Lower leg skin (tissue), 4 donors: ENCODE data around the gene PATL2. TPM values are rescaled to one million over a fixed set of nuclear protein-coding genes. Genes with fewer than 3 reads are reported as not detected.
"Not testable (repeated sequence)": the region's sequence is repeated elsewhere in the genome, so short reads cannot be mapped to it uniquely, and the experiment has no call there.

Experiments used
- DNase-seq, 2 donors: peaks; one replicate each; pipeline ENCODE4 v3.0.0-alpha.2; 2019; ENCODE audit warnings: low spot score in 2 of 2
- H3K4me3 ChIP-seq: fragments of 200-600 bp; sonication (generic); 2 replicates; pipeline ENCODE4 v1.5.1; 2017; ENCODE audit warnings: mild to moderate bottlenecking, low read depth; ENCODE audit not compliant: poor library complexity, severe bottlenecking
- CTCF ChIP-seq, 3 donors: fragments of 450-650 bp; IDR thresholded peaks; one replicate each; pipeline ENCODE4 v1.5.1; 2016; ENCODE audit warnings: antibody characterized with exemption in 3 of 3, mild to moderate bottlenecking in 3 of 3, moderate library complexity in 2 of 3
- POLR2A ChIP-seq, 2 donors: fragments of 450-650 bp; IDR thresholded peaks; one replicate each; pipeline ENCODE4 v1.6.1; 2016 to 2017; ENCODE audit warnings: antibody characterized with exemption in 2 of 2, mild to moderate bottlenecking in 1 of 2, moderate library complexity in 1 of 2
- WGBS, 2 donors: methylation state at CpG; one replicate each; pipeline ENCODE4 v1.1.5; 2018; 5-methylcytosine and 5-hydroxymethylcytosine counted together
- intact Hi-C: fragments of 100-400 bp; cut with DNase I; formaldehyde crosslinking; loops from one replicate; pipeline ENCODE4 v1.15.0; 2023; ENCODE audit warnings: low total_unique reads
- total RNA-seq, 4 donors: library from RNA; depleted of rRNA; stranded (reverse); fragments of >200 nt; gene quantifications; one replicate each; pipeline ENCODE4 v1.1.0, GENCODE V29; 2016

Gene PATL2
- total RNA-seq, 4 donors from 2014 or later = 0.30 to 1.4 (median 0.33) TPM

GRCh38 chr15:44727485-44728231 lies 16.5 kb upstream of the PATL2 start:
- no peak overlapping the region for H3K4me3 ChIP-seq
- TF ChIP-seq POLR2A (IDR thresholded peaks at IDR 0.05) (no peak), CTCF (IDR thresholded peaks at IDR 0.05) (no peak)
- WGBS, 2 donors = 61 to 63% methylated on average over 6 of the region's 6 CpGs
- intact Hi-C loops = no loop called here
- DNase-seq = peak in 1 of 2 donors; percentile 13

GRCh38 chr15:44726568-44727484 lies 15.7 kb upstream of the PATL2 start:
- peak in 1 of 2 donors; percentile 70 for DNase-seq
- no peak overlapping the region for H3K4me3 ChIP-seq
- WGBS, 2 donors = 22% methylated on average over 5 of the region's 5 CpGs
- intact Hi-C loops = no loop called here
- TF ChIP-seq POLR2A (IDR thresholded peaks at IDR 0.05) = no peak
- TF ChIP-seq CTCF (IDR thresholded peaks at IDR 0.05) = no peak

GRCh38 chr15:44726136-44726535 lies 15.0 kb upstream of the PATL2 start:
- TF ChIP-seq CTCF (IDR thresholded peaks at IDR 0.05) = no peak
- intact Hi-C loops = no loop called here
- DNase-seq = peak in 1 of 2 donors; percentile 54
- WGBS, 2 donors = 28 to 36% methylated on average over 7 of the region's 7 CpGs
- no peak overlapping the region for H3K4me3 ChIP-seq

GRCh38 chr15:44722011-44722410 lies 10.9 kb upstream of the PATL2 start:
- 80 to 87% methylated on average over 2 of the region's 2 CpGs for WGBS, 2 donors
- TF ChIP-seq CTCF (IDR thresholded peaks at IDR 0.05) = no peak
- no peak for TF ChIP-seq POLR2A (IDR thresholded peaks at IDR 0.05)
- no peak overlapping the region for H3K4me3 ChIP-seq
- DNase-seq = peak in 1 of 2 donors; percentile 3
- intact Hi-C loops = no loop called here

GRCh38 chr15:44720460-44721176 lies 9.5 kb upstream of the PATL2 start:
- no peak for TF ChIP-seq POLR2A (IDR thresholded peaks at IDR 0.05)
- no peak for TF ChIP-seq CTCF (IDR thresholded peaks at IDR 0.05)
- H3K4me3 ChIP-seq = no peak overlapping the region
- intact Hi-C loops = no loop called here
- DNase-seq = no peak
- WGBS, 2 donors = 85 to 86% methylated on average over 4 of the region's 4 CpGs

- 86 to 88% methylated on average over 8 of the region's 8 CpGs for WGBS, 2 donors
- H3K4me3 ChIP-seq, intact Hi-C loops, DNase-seq: not testable (repeated sequence)
Observed at GRCh38 chr15:44720000-44720435, 8.9 kb upstream of the PATL2 start.
